Parathyroid adenoma (tissue), 2 donors: ENCODE measurements around the gene MREG.

Experiments used
- H2AFZ ChIP-seq: fragments of 300-600 bp; sonication (generic); one replicate; pipeline ENCODE4 v1.7.0; 2017; ENCODE audit warnings: antibody characterized with exemption, mild to moderate bottlenecking
- H3K27ac ChIP-seq: fragments of 300-600 bp; sonication (generic); one replicate; pipeline ENCODE4 v1.7.0; 2017
- H3K27me3 ChIP-seq: fragments of 300-600 bp; sonication (generic); one replicate; pipeline ENCODE4 v1.7.0; 2017; ENCODE audit warnings: low read length; ENCODE audit not compliant: control insufficient read depth, insufficient read depth
- H3K36me3 ChIP-seq: fragments of 300-600 bp; sonication (generic); one replicate; pipeline ENCODE4 v1.7.0; 2017; ENCODE audit warnings: low read length; ENCODE audit not compliant: control insufficient read depth, insufficient read depth
- H3K4me1 ChIP-seq: fragments of 300-600 bp; sonication (generic); one replicate; pipeline ENCODE4 v1.7.0; 2017; ENCODE audit warnings: control low read depth
- H3K4me2 ChIP-seq: fragments of 300-600 bp; sonication (generic); one replicate; pipeline ENCODE4 v1.7.0; 2017; ENCODE audit warnings: low read length
- H3K4me3 ChIP-seq: fragments of 300-600 bp; sonication (generic); one replicate; pipeline ENCODE4 v1.7.0; 2017; ENCODE audit warnings: low read depth, low read length
- H3K79me2 ChIP-seq: fragments of 300-600 bp; sonication (generic); one replicate; pipeline ENCODE4 v1.7.0; 2017; ENCODE audit warnings: control low read depth
- H3K9ac ChIP-seq: fragments of 300-600 bp; sonication (generic); one replicate; pipeline ENCODE4 v1.7.0; 2017; ENCODE audit warnings: mild to moderate bottlenecking
- H3K9me3 ChIP-seq: fragments of 300-600 bp; sonication (generic); one replicate; pipeline ENCODE4 v1.7.0; 2017; ENCODE audit warnings: low read length; ENCODE audit not compliant: control insufficient read depth
- CTCF ChIP-seq: fragments of 300-600 bp; sonication (generic); IDR thresholded peaks from one replicate; pipeline ENCODE4 v1.7.0; 2017; ENCODE audit warnings: antibody characterized with exemption, mild to moderate bottlenecking
- donor health status: primary hyperparathyroidism.

MREG gene

GRCh38 chr2:215940645-215941184 is 72.6 kb downstream of the MREG start:
- Histone ChIP-seq H3K9me3 (no peaks in the 10 kb centered on the region), H3K79me2 (no peaks in the 10 kb centered on the region), H3K4me1 (peaks cover 3% of the 10 kb centered on the region), H3K9ac (no peak overlapping the region), H3K27ac (no peak overlapping the region), H2AFZ (no peak overlapping the region), H3K4me2 (no peak overlapping the region), H3K27me3 (no peaks in the 10 kb centered on the region), H3K4me3 (no peak overlapping the region), H3K36me3 (no peaks in the 10 kb centered on the region)
- TF ChIP-seq CTCF = no peak

- no peaks in the 10 kb centered on the region for H3K9me3 ChIP-seq
- no peaks in the 10 kb centered on the region for H3K36me3 ChIP-seq
- TF ChIP-seq CTCF = no peak
- no peaks in the 10 kb centered on the region for H3K79me2 ChIP-seq
- no peaks in the 10 kb centered on the region for H3K27me3 ChIP-seq
- no peak overlapping the region for H2AFZ ChIP-seq
- H3K27ac ChIP-seq = no peak overlapping the region
- no peak overlapping the region for H3K4me3 ChIP-seq
- H3K9ac ChIP-seq = no peak overlapping the region
- H3K4me1 ChIP-seq = no peaks in the 10 kb centered on the region
- no peak overlapping the region for H3K4me2 ChIP-seq
Measured at GRCh38 chr2:215937190-215937589, 76.2 kb downstream of the MREG start.

- Histone ChIP-seq H3K36me3 (no peaks in the 10 kb centered on the region), H3K4me3 (no peak overlapping the region), H3K4me1 (no peaks in the 10 kb centered on the region), H3K9ac (no peak overlapping the region), H3K79me2 (no peaks in the 10 kb centered on the region), H3K27me3 (no peaks in the 10 kb centered on the region), H3K9me3 (no peaks in the 10 kb centered on the region), H3K27ac (no peak overlapping the region), H2AFZ (no peak overlapping the region), H3K4me2 (no peak overlapping the region)
- no peak for TF ChIP-seq CTCF
Measured at GRCh38 chr2:215933151-215933550, 80.2 kb downstream of the MREG start.

GRCh38 chr2:215931256-215931903 is 82.0 kb downstream of the MREG start:
- no peak overlapping the region for H3K4me2 ChIP-seq
- no peaks in the 10 kb centered on the region for H3K9me3 ChIP-seq
- no peak overlapping the region for H3K9ac ChIP-seq
- TF ChIP-seq CTCF = peak; percentile 89
- no peak overlapping the region for H2AFZ ChIP-seq
- H3K27me3 ChIP-seq = no peaks in the 10 kb centered on the region
- no peaks in the 10 kb centered on the region for H3K36me3 ChIP-seq
- no peaks in the 10 kb centered on the region for H3K79me2 ChIP-seq
- no peaks in the 10 kb centered on the region for H3K4me1 ChIP-seq
- H3K27ac ChIP-seq = no peak overlapping the region
- no peak overlapping the region for H3K4me3 ChIP-seq
